ENCODE data around the gene ARHGEF7. TPM values are rescaled to one million over a fixed set of nuclear protein-coding genes. Genes with fewer than 3 reads are reported as not detected.
"Not testable (repeated sequence)": the region's sequence is repeated elsewhere in the genome, so short reads cannot be mapped to it uniquely, and the experiment has no call there.

The ARHGEF7 gene
- total RNA-seq, 2 donors from 2014 or later, result 55.1 to 64.4 TPM

- ATAC-seq (replicated peaks in 1 of 2); H3K27ac Mint-ChIP-seq; H3K27me3 Mint-ChIP-seq (ENCODE audit: low read depth); H3K4me1 Mint-ChIP-seq (ENCODE audit: low read depth); DNase-seq; H3K4me3 Mint-ChIP-seq: not testable (repeated sequence)
- H3K9me3 Mint-ChIP-seq, result peaks cover 9 to 11% of the 10 kb centered on the region in 2 donors
- peaks cover 21 to 42% of the 10 kb centered on the region in 2 donors for H3K36me3 Mint-ChIP-seq (ENCODE audit: insufficient read depth in 2 of 2)
Measured at GRCh38 chr13:111257899-111258298, 142.8 kb downstream of the ARHGEF7 start.

GRCh38 chr13:111258637-111259036 is 143.5 kb downstream of the ARHGEF7 start:
- Mint-ChIP-seq H3K4me1 (ENCODE audit: low read depth) (peaks cover 5% of the 10 kb centered on the region), H3K9me3 (peaks cover 9 to 11% of the 10 kb centered on the region in 2 donors), H3K27me3 (ENCODE audit: low read depth) (no peaks in the 10 kb centered on the region), H3K27ac (no peak overlapping the region), H3K36me3 (ENCODE audit: insufficient read depth in 2 of 2) (peaks cover 21 to 41% of the 10 kb centered on the region in 2 donors), H3K4me3 (no peak overlapping the region)
- ATAC-seq (replicated peaks in 1 of 2) (no peak), DNase-seq (no peak)

GRCh38 chr13:111259058-111259457 is 143.9 kb downstream of the ARHGEF7 start:
- peaks cover 6 to 11% of the 10 kb centered on the region in 2 donors for H3K9me3 Mint-ChIP-seq
- peaks cover 19 to 37% of the 10 kb centered on the region in 2 donors for H3K36me3 Mint-ChIP-seq (ENCODE audit: insufficient read depth in 2 of 2)
- H3K27ac Mint-ChIP-seq, result no peak overlapping the region
- DNase-seq (no peak), ATAC-seq (replicated peaks in 1 of 2) (no peak)
- H3K27me3 Mint-ChIP-seq (ENCODE audit: low read depth), result no peaks in the 10 kb centered on the region
- H3K4me1 Mint-ChIP-seq (ENCODE audit: low read depth), result peaks cover 5% of the 10 kb centered on the region
- H3K4me3 Mint-ChIP-seq, result no peak overlapping the region

GRCh38 chr13:111261326-111261725 is 146.2 kb downstream of the ARHGEF7 start:
- no peak overlapping the region for H3K27ac Mint-ChIP-seq
- H3K36me3 Mint-ChIP-seq (ENCODE audit: insufficient read depth in 2 of 2), result peaks cover 21 to 31% of the 10 kb centered on the region in 2 donors

GRCh38 chr13:111262281-111262680 is 147.2 kb downstream of the ARHGEF7 start:
- Mint-ChIP-seq H3K4me1 (ENCODE audit: low read depth) (peaks cover 5% of the 10 kb centered on the region), H3K4me3 (no peak overlapping the region), H3K27ac (no peak overlapping the region), H3K27me3 (ENCODE audit: low read depth) (no peaks in the 10 kb centered on the region), H3K9me3 (peaks cover 1 to 9% of the 10 kb centered on the region in 2 donors), H3K36me3 (ENCODE audit: insufficient read depth in 2 of 2) (peaks cover 17 to 24% of the 10 kb centered on the region in 2 donors)
- ATAC-seq (replicated peaks in 1 of 2), result no peak
- no peak for DNase-seq

More at GRCh38 chr13:111261326-111261725, 146.2 kb downstream of the ARHGEF7 start:
- H3K9me3 Mint-ChIP-seq, result peaks cover 6 to 11% of the 10 kb centered on the region in 2 donors
- ATAC-seq (replicated peaks in 1 of 2) (no peak), DNase-seq (no peak)
- no peaks in the 10 kb centered on the region for H3K27me3 Mint-ChIP-seq (ENCODE audit: low read depth)
- H3K4me3 Mint-ChIP-seq, result no peak overlapping the region
- H3K4me1 Mint-ChIP-seq (ENCODE audit: low read depth), result peaks cover 5% of the 10 kb centered on the region

DNA sequence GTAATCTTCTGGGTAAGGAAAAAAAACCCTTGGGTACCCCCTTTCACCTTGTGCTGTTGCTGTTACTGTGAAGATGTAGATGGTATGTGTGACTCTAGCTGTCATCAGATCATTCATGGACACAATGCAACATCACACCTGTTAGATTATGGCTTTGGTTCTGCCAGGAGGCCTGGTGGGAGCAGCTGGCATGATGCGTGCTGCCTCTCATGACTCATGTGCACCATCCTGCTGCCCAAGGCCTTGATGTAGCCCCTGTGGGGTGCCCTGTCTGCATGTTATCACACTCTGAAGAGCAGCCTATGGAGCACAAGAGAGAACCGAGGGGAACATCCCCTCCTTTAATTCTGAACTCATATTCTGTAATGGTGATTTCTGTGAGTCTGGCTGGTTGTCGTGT is 147.6 kb downstream of the ARHGEF7 start:
- Mint-ChIP-seq H3K27ac (no peak overlapping the region), H3K27me3 (ENCODE audit: low read depth) (no peaks in the 10 kb centered on the region), H3K9me3 (peaks cover 1 to 9% of the 10 kb centered on the region in 2 donors), H3K36me3 (ENCODE audit: insufficient read depth in 2 of 2) (peaks cover 17 to 24% of the 10 kb centered on the region in 2 donors), H3K4me1 (ENCODE audit: low read depth) (peaks cover 5% of the 10 kb centered on the region), H3K4me3 (no peak overlapping the region)
- ATAC-seq (replicated peaks in 1 of 2) (no peak), DNase-seq (no peak)

DNA sequence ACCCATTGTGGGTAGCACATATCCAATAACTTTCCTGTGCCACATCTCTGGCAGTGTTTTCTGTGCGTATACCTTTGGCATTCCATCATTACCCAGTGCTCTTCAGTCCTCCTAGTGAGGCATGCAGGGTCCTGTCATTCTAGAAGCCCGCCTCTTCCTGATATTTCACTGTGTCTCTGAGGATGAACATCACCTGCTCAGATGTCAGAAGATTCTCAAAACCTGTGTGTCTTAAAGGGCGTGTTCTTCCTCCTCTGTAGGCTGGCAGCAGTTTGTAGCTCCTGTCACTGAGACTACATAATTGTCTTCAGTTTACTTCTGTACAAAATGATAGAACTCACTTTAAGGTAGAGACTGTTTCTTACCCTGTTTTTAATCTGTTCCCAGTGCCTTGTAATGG is 148.5 kb downstream of the ARHGEF7 start:
- H3K9me3 Mint-ChIP-seq, result peaks cover 1 to 9% of the 10 kb centered on the region in 2 donors
- no peak for DNase-seq
- no peaks in the 10 kb centered on the region for H3K27me3 Mint-ChIP-seq (ENCODE audit: low read depth)
- no peak overlapping the region for H3K4me3 Mint-ChIP-seq
- H3K27ac Mint-ChIP-seq, result no peak overlapping the region
- ATAC-seq (replicated peaks in 1 of 2), result no peak
- H3K4me1 Mint-ChIP-seq (ENCODE audit: low read depth), result peaks cover 5% of the 10 kb centered on the region
- H3K36me3 Mint-ChIP-seq (ENCODE audit: insufficient read depth in 2 of 2), result peaks cover 12 to 16% of the 10 kb centered on the region in 2 donors

DNA sequence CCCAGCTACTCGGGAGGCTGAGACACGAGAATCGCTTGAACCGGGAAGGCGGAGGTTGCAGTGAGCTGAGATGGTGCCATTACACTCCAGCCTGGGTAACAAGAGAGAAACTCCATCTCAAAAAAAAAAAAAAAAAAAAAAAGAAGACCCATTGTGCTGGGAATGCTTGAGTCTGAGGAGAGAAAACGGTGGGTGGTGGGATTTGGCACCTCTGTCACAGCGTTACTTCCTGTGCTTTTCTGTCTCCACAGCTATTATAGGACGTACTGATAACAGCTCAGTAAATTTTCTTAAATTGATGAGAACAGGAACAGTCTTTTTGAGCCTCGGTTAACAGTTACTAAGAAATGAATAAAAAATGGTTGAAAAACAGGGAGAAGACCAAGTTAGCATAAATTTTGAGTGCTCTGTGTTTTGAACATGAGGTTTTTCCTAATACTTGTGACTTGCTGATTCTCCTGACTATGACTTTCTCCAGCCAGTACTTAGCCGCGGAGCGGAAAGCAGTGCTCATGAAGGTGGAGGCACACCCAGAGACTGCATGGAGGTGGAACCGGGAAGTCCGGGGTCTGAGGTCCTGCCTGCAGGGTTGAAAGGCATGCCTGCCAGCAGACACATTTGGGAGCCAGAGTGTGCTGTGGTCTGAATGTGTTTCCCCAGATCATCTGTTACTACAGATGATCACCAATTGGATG is 150.0 kb downstream of the ARHGEF7 start:
- Mint-ChIP-seq H3K4me3 (no peak overlapping the region), H3K27ac (no peak overlapping the region), H3K36me3 (ENCODE audit: insufficient read depth in 2 of 2) (peaks cover 3 to 4% of the 10 kb centered on the region in 2 donors)

DNA sequence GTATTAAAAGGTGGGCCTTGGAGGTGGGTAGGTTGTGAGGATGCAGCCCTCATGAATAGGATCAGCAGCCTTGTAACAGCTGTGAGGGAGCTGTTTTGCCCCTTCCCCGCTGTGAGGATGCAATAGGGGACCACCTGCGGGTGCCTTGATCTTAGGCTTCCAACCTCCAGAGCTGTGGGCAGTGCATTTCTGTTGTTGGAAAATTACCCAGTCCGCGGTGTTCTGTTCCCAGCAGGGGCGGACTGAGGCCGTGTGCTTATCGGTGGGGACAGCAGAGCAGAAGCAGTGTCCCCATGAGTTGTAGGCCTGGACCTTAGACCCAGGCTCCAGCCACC is 150.6 kb downstream of the ARHGEF7 start:
- H3K4me1 Mint-ChIP-seq (ENCODE audit: low read depth), result peaks cover 9% of the 10 kb centered on the region
- no peak overlapping the region for H3K4me3 Mint-ChIP-seq
- no peaks in the 10 kb centered on the region for H3K9me3 Mint-ChIP-seq
- H3K27ac Mint-ChIP-seq, result no peak overlapping the region
- H3K36me3 Mint-ChIP-seq (ENCODE audit: insufficient read depth in 2 of 2), result peaks cover 3 to 5% of the 10 kb centered on the region in 2 donors
- no peak for ATAC-seq (replicated peaks in 1 of 2)
- DNase-seq, result no peak
- no peaks in the 10 kb centered on the region for H3K27me3 Mint-ChIP-seq (ENCODE audit: low read depth)

More for the DNA sequence above, 150.0 kb downstream of the ARHGEF7 start:
- ATAC-seq (replicated peaks in 1 of 2) (no peak), DNase-seq (no peak)
- no peaks in the 10 kb centered on the region for H3K27me3 Mint-ChIP-seq (ENCODE audit: low read depth)
- peaks cover 0 to under 1% of the 10 kb centered on the region in 2 donors for H3K9me3 Mint-ChIP-seq
- H3K4me1 Mint-ChIP-seq (ENCODE audit: low read depth), result peaks cover 6% of the 10 kb centered on the region

GRCh38 chr13:111267205-111267604 is 152.1 kb downstream of the ARHGEF7 start:
- no peak for DNase-seq
- no peaks in the 10 kb centered on the region for H3K27me3 Mint-ChIP-seq (ENCODE audit: low read depth)
- no peaks in the 10 kb centered on the region for H3K9me3 Mint-ChIP-seq
- H3K4me3 Mint-ChIP-seq, result no peak overlapping the region
- no peak overlapping the region for H3K27ac Mint-ChIP-seq
- peaks cover 3 to 5% of the 10 kb centered on the region in 2 donors for H3K36me3 Mint-ChIP-seq (ENCODE audit: insufficient read depth in 2 of 2)
- ATAC-seq (replicated peaks in 1 of 2), result no peak
- H3K4me1 Mint-ChIP-seq (ENCODE audit: low read depth), result peaks cover 8% of the 10 kb centered on the region

DNA sequence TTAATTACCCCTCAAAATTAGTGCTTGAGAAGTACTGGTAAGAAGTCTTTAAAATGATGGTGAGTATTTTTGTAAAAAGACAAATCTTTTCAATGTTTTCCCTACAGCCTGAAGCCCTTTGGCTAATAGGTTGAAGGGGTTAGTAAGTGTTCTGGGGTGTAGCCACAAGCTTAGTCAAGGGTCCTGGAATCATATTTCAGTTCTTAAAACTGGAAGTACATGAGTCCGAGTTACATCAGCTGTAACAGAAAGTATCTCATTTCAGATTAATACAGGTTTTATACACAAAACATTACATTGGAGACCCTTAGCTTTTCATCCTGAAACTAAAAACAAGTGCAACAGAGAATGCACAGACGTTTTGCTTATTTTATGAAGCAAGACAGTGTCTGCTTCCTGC is 152.7 kb downstream of the ARHGEF7 start:
- H3K36me3 Mint-ChIP-seq (ENCODE audit: insufficient read depth in 2 of 2), result peaks cover 3 to 5% of the 10 kb centered on the region in 2 donors
- H3K4me1 Mint-ChIP-seq (ENCODE audit: low read depth), result peaks cover 4% of the 10 kb centered on the region
- DNase-seq, result no peak
- H3K9me3 Mint-ChIP-seq, result no peaks in the 10 kb centered on the region
- no peak overlapping the region for H3K4me3 Mint-ChIP-seq
- no peak for ATAC-seq (replicated peaks in 1 of 2)
- H3K27ac Mint-ChIP-seq, result no peak overlapping the region
- no peaks in the 10 kb centered on the region for H3K27me3 Mint-ChIP-seq (ENCODE audit: low read depth)

GRCh38 chr13:111269508-111269907 is 154.4 kb downstream of the ARHGEF7 start:
- H3K9me3 Mint-ChIP-seq, result no peaks in the 10 kb centered on the region
- peaks cover 3 to 8% of the 10 kb centered on the region in 2 donors for H3K36me3 Mint-ChIP-seq (ENCODE audit: insufficient read depth in 2 of 2)
- ATAC-seq (replicated peaks in 1 of 2) (no peak), DNase-seq (no peak)
- no peaks in the 10 kb centered on the region for H3K27me3 Mint-ChIP-seq (ENCODE audit: low read depth)
- H3K27ac Mint-ChIP-seq, result no peak overlapping the region
- peaks cover 4% of the 10 kb centered on the region for H3K4me1 Mint-ChIP-seq (ENCODE audit: low read depth)
- H3K4me3 Mint-ChIP-seq, result no peak overlapping the region

GRCh38 chr13:111270126-111270525 is 155.0 kb downstream of the ARHGEF7 start:
- ATAC-seq (replicated peaks in 1 of 2), result no peak
- no peaks in the 10 kb centered on the region for H3K9me3 Mint-ChIP-seq

More at GRCh38 chr13:111270126-111270525, 155.0 kb downstream of the ARHGEF7 start:
- Mint-ChIP-seq H3K36me3 (ENCODE audit: insufficient read depth in 2 of 2) (peaks cover 3 to 8% of the 10 kb centered on the region in 2 donors), H3K4me1 (ENCODE audit: low read depth) (peaks cover 8% of the 10 kb centered on the region), H3K27ac (no peak overlapping the region), H3K27me3 (ENCODE audit: low read depth) (no peaks in the 10 kb centered on the region), H3K4me3 (no peak overlapping the region)
- DNase-seq, result no peak
